AG09309 (cell line): ENCODE measurements around the gene DAB2IP.

ENCODE experiments used
- DNase-seq: peaks from one replicate; pipeline ENCODE4 v3.0.0-alpha.2; 2010; ENCODE audit warnings: low read depth
- H3K4me3 ChIP-seq: 2 replicates; pipeline ENCODE4 v1.5.1; 2011; ENCODE audit warnings: mild to moderate bottlenecking, low read depth, low read length, moderate library complexity; ENCODE audit not compliant: control insufficient read depth
- CTCF ChIP-seq: IDR thresholded peaks from 2 replicates; pipeline ENCODE4 v1.5.1; 2011; ENCODE audit warnings: mild to moderate bottlenecking, low read depth, low read length, inconsistent platforms; ENCODE audit not compliant: insufficient read depth, control insufficient read depth; ENCODE audit errors: missing control alignments

The DAB2IP gene

GRCh38 chr9:121675381-121675780 is 23.9 kb downstream of the DAB2IP start:
- DNase-seq, result no peak
- H3K4me3 ChIP-seq, result no peak overlapping the region
- no peak for TF ChIP-seq CTCF

- no peak for TF ChIP-seq CTCF
- H3K4me3 ChIP-seq, result no peak overlapping the region
- no peak for DNase-seq
Measured at GRCh38 chr9:121675969-121676822, 24.8 kb downstream of the DAB2IP start.

GRCh38 chr9:121676926-121677325 is 25.5 kb downstream of the DAB2IP start:
- TF ChIP-seq CTCF, result no peak
- DNase-seq, result no peak
- H3K4me3 ChIP-seq, result no peak overlapping the region

- no peak for TF ChIP-seq CTCF
- no peak overlapping the region for H3K4me3 ChIP-seq
- no peak for DNase-seq
Measured at GRCh38 chr9:121678501-121679022, 27.1 kb downstream of the DAB2IP start.

- H3K4me3 ChIP-seq, result no peak overlapping the region
- DNase-seq, result no peak
- no peak for TF ChIP-seq CTCF
Measured at GRCh38 chr9:121679901-121680635, 28.6 kb downstream of the DAB2IP start.

GRCh38 chr9:121681404-121681803 is 30.0 kb downstream of the DAB2IP start:
- H3K4me3 ChIP-seq, result no peak overlapping the region
- no peak for TF ChIP-seq CTCF
- no peak for DNase-seq
